WTC11 (cell line): ENCODE data around the gene ZNF18. TPM values are rescaled to one million over a fixed set of nuclear protein-coding genes. Genes with fewer than 3 reads are reported as not detected.

Experiments used
- MXD4 ChIP-seq: fragments of 250-450 bp; sonication (Bioruptor Pico); IDR thresholded peaks from 2 replicates; pipeline ENCODE4 v1.8.0; 2021; ENCODE audit warnings: mild to moderate bottlenecking, moderate library complexity, borderline replicate concordance
- MYBL2 ChIP-seq: sonication (generic); formaldehyde crosslinking; IDR thresholded peaks from 2 replicates; pipeline ENCODE4 v1.8.1; 2023; ENCODE audit warnings: mild to moderate bottlenecking, moderate library complexity, missing genetic modification reagents
- NR1H2 ChIP-seq: sonication (generic); formaldehyde crosslinking; IDR thresholded peaks from 2 replicates; pipeline ENCODE4 v1.9.0; 2021; ENCODE audit warnings: mild to moderate bottlenecking, moderate library complexity, missing genetic modification reagents
- SMAD4 ChIP-seq: sonication (generic); formaldehyde crosslinking; IDR thresholded peaks from 2 replicates; pipeline ENCODE4 v1.8.0; 2022; ENCODE audit warnings: mild to moderate bottlenecking, missing genetic modification reagents
- ZNF317 ChIP-seq: sonication (generic); formaldehyde crosslinking; IDR thresholded peaks from 2 replicates; pipeline ENCODE4 v1.8.1; 2023; ENCODE audit warnings: low read depth, mild to moderate bottlenecking, moderate library complexity, missing genetic modification reagents, borderline replicate concordance
- total RNA-seq: library from RNA; stranded (reverse); gene quantifications from 3 replicates; pipeline ENCODE4 v1.2.3, GENCODE V29; 2021
- TF ChIP-seq, protein P1 (sequence below): sonication (generic); formaldehyde crosslinking; IDR thresholded peaks from 2 replicates; pipeline ENCODE4 v1.8.1; 2023; ENCODE audit warnings: mild to moderate bottlenecking, missing genetic modification reagents
- TF ChIP-seq, protein P2 (sequence below): sonication (generic); formaldehyde crosslinking; IDR thresholded peaks from 2 replicates; pipeline ENCODE4 v1.8.0; 2023; ENCODE audit warnings: mild to moderate bottlenecking, missing genetic modification reagents
- TF ChIP-seq, protein P3 (sequence below): sonication (generic); formaldehyde crosslinking; IDR thresholded peaks from 2 replicates; pipeline ENCODE4 v1.8.1; 2022; ENCODE audit warnings: low read depth, mild to moderate bottlenecking, moderate library complexity, missing genetic modification reagents, borderline replicate concordance

ZNF18 gene
- total RNA-seq, 1 experiment from 2014 or later, result 13.3 TPM

DNA sequence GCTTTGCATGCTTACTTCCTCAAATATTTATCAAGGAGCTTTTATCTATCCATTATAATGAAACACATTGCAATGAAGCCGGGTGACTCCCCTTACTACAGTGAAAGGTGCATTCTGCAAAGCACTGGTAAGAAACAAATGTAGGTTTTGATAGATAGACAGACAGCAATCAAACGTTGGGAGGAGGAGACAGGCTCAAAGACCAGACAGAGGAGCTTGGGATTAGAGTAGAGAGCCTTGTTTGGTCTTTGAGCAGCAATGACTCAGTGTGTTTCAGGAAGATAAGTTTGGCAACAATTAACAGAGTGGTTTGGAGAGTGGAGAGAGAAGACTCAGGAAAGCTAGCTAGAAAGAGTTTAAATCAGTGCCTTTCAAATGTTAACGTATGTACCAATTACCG is 68.8 kb downstream of the ZNF18 start (continued):
- TF ChIP-seq, protein P1, sequence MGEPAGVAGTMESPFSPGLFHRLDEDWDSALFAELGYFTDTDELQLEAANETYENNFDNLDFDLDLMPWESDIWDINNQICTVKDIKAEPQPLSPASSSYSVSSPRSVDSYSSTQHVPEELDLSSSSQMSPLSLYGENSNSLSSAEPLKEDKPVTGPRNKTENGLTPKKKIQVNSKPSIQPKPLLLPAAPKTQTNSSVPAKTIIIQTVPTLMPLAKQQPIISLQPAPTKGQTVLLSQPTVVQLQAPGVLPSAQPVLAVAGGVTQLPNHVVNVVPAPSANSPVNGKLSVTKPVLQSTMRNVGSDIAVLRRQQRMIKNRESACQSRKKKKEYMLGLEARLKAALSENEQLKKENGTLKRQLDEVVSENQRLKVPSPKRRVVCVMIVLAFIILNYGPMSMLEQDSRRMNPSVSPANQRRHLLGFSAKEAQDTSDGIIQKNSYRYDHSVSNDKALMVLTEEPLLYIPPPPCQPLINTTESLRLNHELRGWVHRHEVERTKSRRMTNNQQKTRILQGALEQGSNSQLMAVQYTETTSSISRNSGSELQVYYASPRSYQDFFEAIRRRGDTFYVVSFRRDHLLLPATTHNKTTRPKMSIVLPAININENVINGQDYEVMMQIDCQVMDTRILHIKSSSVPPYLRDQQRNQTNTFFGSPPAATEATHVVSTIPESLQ, result no peak
- TF ChIP-seq ZNF317 (CRISPR knock-in tag) (no peak), MXD4 (CRISPR knock-in tag) (no peak), MYBL2 (no peak), SMAD4 (CRISPR knock-in tag) (no peak), NR1H2 (CRISPR knock-in tag) (no peak)
- TF ChIP-seq, protein P2, sequence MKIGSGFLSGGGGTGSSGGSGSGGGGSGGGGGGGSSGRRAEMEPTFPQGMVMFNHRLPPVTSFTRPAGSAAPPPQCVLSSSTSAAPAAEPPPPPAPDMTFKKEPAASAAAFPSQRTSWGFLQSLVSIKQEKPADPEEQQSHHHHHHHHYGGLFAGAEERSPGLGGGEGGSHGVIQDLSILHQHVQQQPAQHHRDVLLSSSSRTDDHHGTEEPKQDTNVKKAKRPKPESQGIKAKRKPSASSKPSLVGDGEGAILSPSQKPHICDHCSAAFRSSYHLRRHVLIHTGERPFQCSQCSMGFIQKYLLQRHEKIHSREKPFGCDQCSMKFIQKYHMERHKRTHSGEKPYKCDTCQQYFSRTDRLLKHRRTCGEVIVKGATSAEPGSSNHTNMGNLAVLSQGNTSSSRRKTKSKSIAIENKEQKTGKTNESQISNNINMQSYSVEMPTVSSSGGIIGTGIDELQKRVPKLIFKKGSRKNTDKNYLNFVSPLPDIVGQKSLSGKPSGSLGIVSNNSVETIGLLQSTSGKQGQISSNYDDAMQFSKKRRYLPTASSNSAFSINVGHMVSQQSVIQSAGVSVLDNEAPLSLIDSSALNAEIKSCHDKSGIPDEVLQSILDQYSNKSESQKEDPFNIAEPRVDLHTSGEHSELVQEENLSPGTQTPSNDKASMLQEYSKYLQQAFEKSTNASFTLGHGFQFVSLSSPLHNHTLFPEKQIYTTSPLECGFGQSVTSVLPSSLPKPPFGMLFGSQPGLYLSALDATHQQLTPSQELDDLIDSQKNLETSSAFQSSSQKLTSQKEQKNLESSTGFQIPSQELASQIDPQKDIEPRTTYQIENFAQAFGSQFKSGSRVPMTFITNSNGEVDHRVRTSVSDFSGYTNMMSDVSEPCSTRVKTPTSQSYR (CRISPR knock-in tag), result no peak
- TF ChIP-seq, protein P3, sequence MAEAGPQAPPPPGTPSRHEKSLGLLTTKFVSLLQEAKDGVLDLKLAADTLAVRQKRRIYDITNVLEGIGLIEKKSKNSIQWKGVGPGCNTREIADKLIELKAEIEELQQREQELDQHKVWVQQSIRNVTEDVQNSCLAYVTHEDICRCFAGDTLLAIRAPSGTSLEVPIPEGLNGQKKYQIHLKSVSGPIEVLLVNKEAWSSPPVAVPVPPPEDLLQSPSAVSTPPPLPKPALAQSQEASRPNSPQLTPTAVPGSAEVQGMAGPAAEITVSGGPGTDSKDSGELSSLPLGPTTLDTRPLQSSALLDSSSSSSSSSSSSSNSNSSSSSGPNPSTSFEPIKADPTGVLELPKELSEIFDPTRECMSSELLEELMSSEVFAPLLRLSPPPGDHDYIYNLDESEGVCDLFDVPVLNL (CRISPR knock-in tag), result no peak
- TF ChIP-seq, all 79 proteins: peak for 0

Other genes with a start within 250 kb of the ZNF18 start
- 24.4 to 29.0 TPM (median 24.8 TPM) in 3 replicates for gene MAP2K4, start 23.4 kb upstream of the ZNF18 start, total RNA-seq